ENCODE results near the gene EXO1. TPM values are rescaled to one million over a fixed set of nuclear protein-coding genes. Genes with fewer than 3 reads are reported as not detected.

EXO1 gene
- total RNA-seq, 1 experiment from 2014 or later: 46.6 TPM

DNA sequence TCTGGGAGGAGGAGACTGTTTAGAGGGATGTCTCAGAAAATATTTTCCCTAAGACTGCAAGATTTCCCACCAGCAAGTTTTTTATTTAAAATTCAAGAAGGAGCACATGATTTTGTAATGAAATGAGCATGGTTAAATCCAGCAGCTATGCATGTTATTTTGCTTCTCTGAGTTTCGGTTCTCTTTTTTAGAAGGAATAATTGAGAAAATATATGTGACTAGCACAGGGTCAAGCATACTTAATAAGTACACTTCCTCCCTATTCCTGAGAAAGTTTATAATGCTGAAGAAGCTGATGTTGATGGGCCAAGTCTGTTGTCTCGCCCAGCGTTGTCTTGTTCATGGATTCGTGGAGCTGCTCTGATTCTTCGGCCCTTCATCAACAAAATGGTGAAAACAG, 51.2 kb downstream of the EXO1 start:
- intact Hi-C loops (cut with micrococcal nuclease; ENCODE audit: unreplicated experiment): loop anchor here (5.0 kb wide), 1 partner anchor 88 kb away; no protein-coding TSS in a partner anchor
- BruUV-seq (replicated peaks): no TSS peak

DNA sequence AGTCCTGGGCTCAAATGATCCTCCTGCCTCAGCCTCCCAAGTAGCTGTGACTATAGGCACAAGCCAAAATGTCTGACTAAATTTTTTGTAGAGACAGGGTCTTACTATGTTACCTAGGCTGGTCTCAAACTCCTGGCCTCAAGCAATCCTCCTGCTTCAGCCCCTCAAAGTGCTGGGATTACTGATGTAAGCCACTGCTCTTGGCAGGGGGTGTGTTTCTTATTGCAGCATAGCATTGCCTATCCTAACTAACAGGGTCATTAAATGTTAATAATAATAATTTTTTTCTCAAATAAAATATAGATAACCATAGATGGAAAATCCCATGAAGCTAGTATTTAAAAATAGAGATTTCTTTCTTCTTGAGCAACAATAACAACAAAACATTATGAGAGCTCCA, 52.4 kb downstream of the EXO1 start:
- Histone ChIP-seq H3K27me3 (replicated peaks; ENCODE audit: insufficient read depth, low read depth, low read length, poor library complexity) (no peaks in the 10 kb centered on the region), H3K4me3 (ENCODE audit: low read depth, low read length, poor library complexity, severe bottlenecking) (no peak overlapping the region), H3K9me3 (ENCODE audit: low read depth, low read length, poor library complexity, severe bottlenecking) (no peaks in the 10 kb centered on the region), H3K4me1 (ENCODE audit: insufficient read depth, low read length, poor library complexity, severe bottlenecking) (no peaks in the 10 kb centered on the region), H3K36me3 (ENCODE audit: insufficient read depth, low read length, poor library complexity, severe bottlenecking) (no peaks in the 10 kb centered on the region), H3K27ac (ENCODE audit: low read depth, low read length, poor library complexity, severe bottlenecking) (no peak overlapping the region)
- ChIA-PET POLR2A (ENCODE audit: low non-redundant PET) (no interaction called here), CTCF (no interaction called here)
- no TSS peak for BruUV-seq (replicated peaks)
- intact Hi-C loops (cut with micrococcal nuclease; ENCODE audit: unreplicated experiment): no loop called here
- DNase-seq (ENCODE audit: low spot score): no peak
- TF ChIP-seq, protein P1, sequence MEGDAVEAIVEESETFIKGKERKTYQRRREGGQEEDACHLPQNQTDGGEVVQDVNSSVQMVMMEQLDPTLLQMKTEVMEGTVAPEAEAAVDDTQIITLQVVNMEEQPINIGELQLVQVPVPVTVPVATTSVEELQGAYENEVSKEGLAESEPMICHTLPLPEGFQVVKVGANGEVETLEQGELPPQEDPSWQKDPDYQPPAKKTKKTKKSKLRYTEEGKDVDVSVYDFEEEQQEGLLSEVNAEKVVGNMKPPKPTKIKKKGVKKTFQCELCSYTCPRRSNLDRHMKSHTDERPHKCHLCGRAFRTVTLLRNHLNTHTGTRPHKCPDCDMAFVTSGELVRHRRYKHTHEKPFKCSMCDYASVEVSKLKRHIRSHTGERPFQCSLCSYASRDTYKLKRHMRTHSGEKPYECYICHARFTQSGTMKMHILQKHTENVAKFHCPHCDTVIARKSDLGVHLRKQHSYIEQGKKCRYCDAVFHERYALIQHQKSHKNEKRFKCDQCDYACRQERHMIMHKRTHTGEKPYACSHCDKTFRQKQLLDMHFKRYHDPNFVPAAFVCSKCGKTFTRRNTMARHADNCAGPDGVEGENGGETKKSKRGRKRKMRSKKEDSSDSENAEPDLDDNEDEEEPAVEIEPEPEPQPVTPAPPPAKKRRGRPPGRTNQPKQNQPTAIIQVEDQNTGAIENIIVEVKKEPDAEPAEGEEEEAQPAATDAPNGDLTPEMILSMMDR (conservative IDR thresholded peaks at IDR 0.05; ENCODE audit: low read depth, low read length): no peak
- no peak for TF ChIP-seq EZH2 (IDR thresholded peaks at IDR 0.05; ENCODE audit: borderline replicate concordance, low read depth, low read length, poor library complexity, severe bottlenecking)

More for the DNA sequence above, 51.2 kb downstream of the EXO1 start:
- Histone ChIP-seq H3K27ac (ENCODE audit: low read depth, low read length, poor library complexity, severe bottlenecking) (no peak overlapping the region), H3K4me3 (ENCODE audit: low read depth, low read length, poor library complexity, severe bottlenecking) (no peak overlapping the region), H3K27me3 (replicated peaks; ENCODE audit: insufficient read depth, low read depth, low read length, poor library complexity) (no peaks in the 10 kb centered on the region), H3K9me3 (ENCODE audit: low read depth, low read length, poor library complexity, severe bottlenecking) (no peaks in the 10 kb centered on the region), H3K4me1 (ENCODE audit: insufficient read depth, low read length, poor library complexity, severe bottlenecking) (no peaks in the 10 kb centered on the region), H3K36me3 (ENCODE audit: insufficient read depth, low read length, poor library complexity, severe bottlenecking) (no peaks in the 10 kb centered on the region)
- POLR2A ChIA-PET (ENCODE audit: low non-redundant PET): no interaction called here
- no peak for TF ChIP-seq EZH2 (IDR thresholded peaks at IDR 0.05; ENCODE audit: borderline replicate concordance, low read depth, low read length, poor library complexity, severe bottlenecking)
- TF ChIP-seq, protein P1 (conservative IDR thresholded peaks at IDR 0.05; ENCODE audit: low read depth, low read length): no peak
- DNase-seq (ENCODE audit: low spot score): no peak
- CTCF ChIA-PET: no interaction called here

DNA sequence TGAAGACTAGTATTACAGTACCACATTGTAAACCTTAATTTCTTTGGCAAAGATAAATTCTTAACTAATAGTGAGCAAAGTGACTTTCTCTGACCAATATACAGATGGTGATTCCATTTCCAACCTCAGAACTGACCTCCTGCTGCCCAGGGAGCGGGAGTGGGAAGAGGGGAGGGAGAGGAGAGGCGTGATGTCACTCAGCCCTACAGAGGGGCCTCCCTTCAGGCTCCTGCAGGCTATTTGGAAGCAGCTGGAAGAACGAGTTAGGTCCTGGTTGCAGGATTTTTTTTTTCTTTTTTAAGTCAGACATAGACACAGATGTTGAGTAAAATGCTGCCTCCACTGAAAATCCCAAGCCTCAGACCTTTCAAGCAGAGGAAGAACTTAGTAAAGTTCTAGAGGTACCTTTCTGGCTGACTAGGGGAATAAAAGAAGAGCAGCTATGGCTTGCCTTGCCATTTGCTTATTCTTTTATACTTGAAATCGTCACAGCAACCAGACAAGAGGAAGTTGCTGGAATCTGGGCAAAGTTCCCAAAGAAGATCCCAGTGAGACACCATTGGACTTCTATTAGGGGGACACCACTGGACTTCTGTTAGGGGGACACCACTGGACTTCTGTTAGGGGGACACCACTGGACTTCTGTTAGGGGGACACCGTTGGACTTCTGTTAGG, 54.5 kb downstream of the EXO1 start:
- TF ChIP-seq, protein P1 (conservative IDR thresholded peaks at IDR 0.05; ENCODE audit: low read depth, low read length): no peak

More for the DNA sequence above, 54.5 kb downstream of the EXO1 start:
- H3K27ac ChIP-seq (ENCODE audit: low read depth, low read length, poor library complexity, severe bottlenecking): no peak overlapping the region
- H3K9me3 ChIP-seq (ENCODE audit: low read depth, low read length, poor library complexity, severe bottlenecking): no peaks in the 10 kb centered on the region
- intact Hi-C loops (cut with micrococcal nuclease; ENCODE audit: unreplicated experiment): no loop called here
- ChIA-PET CTCF (no interaction called here), POLR2A (ENCODE audit: low non-redundant PET) (no interaction called here)
- no peaks in the 10 kb centered on the region for H3K27me3 ChIP-seq (replicated peaks; ENCODE audit: insufficient read depth, low read depth, low read length, poor library complexity)
- BruUV-seq (replicated peaks): no TSS peak
- no peaks in the 10 kb centered on the region for H3K4me1 ChIP-seq (ENCODE audit: insufficient read depth, low read length, poor library complexity, severe bottlenecking)
- H3K4me3 ChIP-seq (ENCODE audit: low read depth, low read length, poor library complexity, severe bottlenecking): no peak overlapping the region
- no peak for DNase-seq (ENCODE audit: low spot score)
- no peaks in the 10 kb centered on the region for H3K36me3 ChIP-seq (ENCODE audit: insufficient read depth, low read length, poor library complexity, severe bottlenecking)
